GM21576 (cell line): ENCODE data around the gene LTN1.
A peak's percentile ranks its signal among the peaks of the same experiment; 100 is the strongest.

Source experiments
- ATAC-seq: cut with Tn5 transposase; IDR thresholded peaks from one replicate; pipeline ENCODE4 v1.9.1; 2021; ENCODE audit warnings: mild to moderate bottlenecking, moderate library complexity; ENCODE audit not compliant: unreplicated experiment

Gene LTN1

GRCh38 chr21:28884481-28884880, 108.2 kb downstream of the LTN1 start:
- peak; percentile 27 for ATAC-seq

GRCh38 chr21:28883931-28884330, 108.7 kb downstream of the LTN1 start:
- ATAC-seq = no peak

GRCh38 chr21:28882345-28882744, 110.3 kb downstream of the LTN1 start:
- no peak for ATAC-seq
